K562 (cell line): ENCODE data around the gene MRPL2. TPM values are rescaled to one million over a fixed set of nuclear protein-coding genes. Genes with fewer than 3 reads are reported as not detected.

ENCODE experiments used
- BCLAF1 ChIP-seq, 2 experiments: fragments of 450-650 bp in 1 of 2; IDR thresholded peaks; 2 replicates each; pipeline ENCODE4 v1.6.1; 2011 to 2017; ENCODE audit warnings: low read depth in 2 of 2, antibody characterized with exemption in 1 of 2, borderline replicate concordance in 1 of 2, low read length in 1 of 2, mild to moderate bottlenecking in 1 of 2, mixed read lengths in 1 of 2; ENCODE audit not compliant: control insufficient read depth in 1 of 2
- CC2D1A ChIP-seq: fragments of 450-650 bp; IDR thresholded peaks from 2 replicates; pipeline ENCODE4 v1.6.1; 2017; ENCODE audit warnings: mild to moderate bottlenecking
- CSDE1 ChIP-seq, 2 experiments: fragments of 450-650 bp; IDR thresholded peaks; 2 replicates each; pipeline ENCODE4 v1.6.1; 2016; ENCODE audit warnings: mild to moderate bottlenecking in 1 of 2
- CTCFL ChIP-seq: IDR thresholded peaks from 2 replicates; pipeline ENCODE4 v1.6.1; 2011; ENCODE audit warnings: borderline replicate concordance, low read depth, mild to moderate bottlenecking, moderate library complexity, low read length; ENCODE audit not compliant: insufficient read depth, poor library complexity, severe bottlenecking
- HBP1 ChIP-seq: fragments of 450-650 bp; formaldehyde crosslinking; IDR thresholded peaks from 2 replicates; pipeline ENCODE4 v1.4.0; 2022; ENCODE audit warnings: missing genetic modification characterization
- HNRNPLL ChIP-seq: fragments of 200-400 bp; formaldehyde crosslinking; IDR thresholded peaks from 2 replicates; pipeline ENCODE4 v1.6.1; 2017; ENCODE audit warnings: low read length, low read depth, mild to moderate bottlenecking; ENCODE audit not compliant: poor library complexity, severe bottlenecking
- SMAD3 ChIP-seq: fragments of 450-650 bp; formaldehyde crosslinking; conservative IDR thresholded peaks from 2 replicates; pipeline ENCODE4 v1.4.0; 2020; ENCODE audit warnings: mild to moderate bottlenecking
- TARDBP ChIP-seq: fragments of 450-650 bp; IDR thresholded peaks from 2 replicates; pipeline ENCODE4 v1.6.1; 2016
- ZNF551 ChIP-seq: fragments of 250-450 bp; sonication (Bioruptor Pico); IDR thresholded peaks from 2 replicates; pipeline ENCODE4 v1.5.0; 2021; ENCODE audit warnings: mild to moderate bottlenecking, moderate library complexity
- polyA plus RNA-seq, 8 experiments: library from polyadenylated mRNA; depleted of rRNA in 4 of 8; stranded (reverse) in 5 of 8; unstranded in 3 of 8; fragments of >200 nt; fragmentation: Nextera tagmentation in 2 of 8; fragmentation: Illumina TruSeq in 1 of 8; extraction: Ambion mirVana in 2 of 8; extraction: Trizol in 1 of 8; gene quantifications; 2 replicates each; pipeline versions ENCODE4 v1.2.1 to v1.2.3, GENCODE V29; 2011 to 2014; ENCODE audit warnings: inconsistent platforms in 1 of 8, missing spikeins in 1 of 8
- total RNA-seq, 7 experiments: library from RNA; depleted of rRNA in 6 of 7; stranded (reverse); fragments of >200 nt in 6 of 7; fragmentation: Illumina TruSeq in 2 of 7; extraction: Trizol in 2 of 7; gene quantifications; 2 replicates each; pipeline versions ENCODE4 v1.2.1 to v1.2.3, GENCODE V29; 2011 to 2021; ENCODE audit warnings: low replicate concordance in 1 of 7

MRPL2 gene
- total and polyA plus RNA-seq, 9 of the 15 experiments (the other 6 are each of a cell fraction or from before 2014, with no cell fraction given): 63.1 to 262 (median 121) TPM

GRCh38 chr6:43053545-43054205, 5.6 kb downstream of the MRPL2 start, which contains the start of gene CUL7 (continued):
- TF ChIP-seq HBP1 (peak; percentile 93), TARDBP (peak; percentile 82; the same call in 1 of the 2 replicates), SMAD3 (peak; percentile 42; the same call in 1 of the 2 replicates), ZNF551 (CRISPR knock-in tag) (no peak), CTCFL (peak; percentile 12), CC2D1A (peak; percentile 92; the same call in 1 of the 2 replicates), BCLAF1 (IDR thresholded peaks at IDR 0.05; ENCODE audit: borderline replicate concordance in 1 of 2, control insufficient read depth in 1 of 2, low read depth in 2 of 2, low read length in 1 of 2) (peak in 1 of 2 experiments; percentile 28; a peak in 1 of 4 replicates), CSDE1 (IDR thresholded peaks at IDR 0.05) (0 out of 4 replicates have a peak, but pooled peaks of 1 of the 2 experiments have one; percentile 29), HNRNPLL (peak; percentile 27)
